ENCODE data around the gene MALT1. TPM values are rescaled to one million over a fixed set of nuclear protein-coding genes. Genes with fewer than 3 reads are reported as not detected.
A peak's percentile ranks its signal among the peaks of the same experiment; 100 is the strongest.

MALT1 gene
- total RNA-seq, 2 experiments from 2014 or later: 82.3 to 84.5 TPM

DNA sequence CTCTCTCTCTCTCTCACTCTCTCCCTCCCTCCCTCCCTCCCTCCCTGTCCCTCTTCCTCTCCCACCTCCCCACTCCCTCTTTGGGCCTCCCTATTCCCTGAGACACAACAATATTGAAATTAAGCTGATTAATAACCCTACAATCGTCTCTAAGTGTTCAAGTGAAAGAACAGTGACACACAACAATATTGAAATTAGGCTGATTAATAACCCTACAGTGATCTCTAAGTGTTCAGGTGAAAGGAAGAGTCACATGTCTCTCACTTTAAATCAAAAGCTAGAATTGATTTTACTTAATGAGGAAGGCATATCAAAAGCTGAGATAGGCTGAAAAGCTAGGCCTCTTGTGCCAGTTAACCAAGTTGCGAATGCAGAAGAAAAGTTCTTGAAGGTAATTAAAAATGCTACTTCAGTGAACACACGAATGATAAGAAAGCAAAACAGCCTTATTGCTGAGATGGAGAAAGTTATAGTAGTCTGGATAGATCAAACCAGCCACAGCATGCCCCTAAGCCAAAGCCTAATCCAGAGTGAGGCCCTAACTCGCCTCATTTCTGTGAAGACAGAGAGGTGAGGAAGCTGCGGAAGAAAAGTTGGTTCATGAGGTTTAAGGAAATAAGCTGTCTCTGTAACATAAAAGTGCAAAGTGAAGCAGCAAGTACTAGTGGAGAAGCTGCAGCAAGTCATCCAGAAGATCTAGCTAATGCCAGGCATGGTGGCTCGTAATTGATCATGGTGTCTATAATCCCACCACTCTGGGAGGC lies 21.3 kb downstream of the MALT1 start:
- POLR2A ChIA-PET: interaction anchor here (0.8 to 13.5 kb wide), 16 partner anchors 9 to 156 kb away, joined by 3 to 270 read pairs (median 4); partner anchors contain the start of gene MALT1
- Histone ChIP-seq H3K27me3 (ENCODE audit: control insufficient read depth in 1 of 2, insufficient read depth in 2 of 2, low read length in 2 of 2) (no peaks in the 10 kb centered on the region), H3K36me3 (ENCODE audit: insufficient read depth, low read length) (peaks cover 35% of the 10 kb centered on the region), H3K4me3 (ENCODE audit: low read length) (no peak overlapping the region), H3K27ac (ENCODE audit: low read depth in 1 of 2, low read length in 2 of 2) (peak overlapping the region; percentile 18 to 66), H3K4me1 (ENCODE audit: insufficient read depth, low read length) (peaks cover 72% of the 10 kb centered on the region), H3K9me3 (ENCODE audit: control insufficient read depth in 1 of 2, insufficient read depth in 1 of 2, low read length in 2 of 2) (no peaks in the 10 kb centered on the region)
- intact Hi-C loops (cut with DNase I, micrococcal nuclease): loop anchor here in 1 of 2 experiments (2.0 to 5.0 kb wide), 2 partner anchors 22 to 35 kb away; no protein-coding TSS in a partner anchor
- Mint-ChIP-seq H3K27ac (peak overlapping the region; percentile 86), H3K36me3 (ENCODE audit: low read depth) (peaks cover 70% of the 10 kb centered on the region), H3K4me3 (peak overlapping the region; percentile 28), H3K27me3 (no peaks in the 10 kb centered on the region), H3K4me1 (ENCODE audit: low read depth) (peaks cover 80% of the 10 kb centered on the region), H3K9me3 (peaks cover 1% of the 10 kb centered on the region)
- DNase-seq (peak in 6 of 14 experiments; percentile 10 to 61 (median 46)), ATAC-seq (ENCODE audit: poor library complexity) (peak; percentile 16)
- TF ChIP-seq, protein P1, sequence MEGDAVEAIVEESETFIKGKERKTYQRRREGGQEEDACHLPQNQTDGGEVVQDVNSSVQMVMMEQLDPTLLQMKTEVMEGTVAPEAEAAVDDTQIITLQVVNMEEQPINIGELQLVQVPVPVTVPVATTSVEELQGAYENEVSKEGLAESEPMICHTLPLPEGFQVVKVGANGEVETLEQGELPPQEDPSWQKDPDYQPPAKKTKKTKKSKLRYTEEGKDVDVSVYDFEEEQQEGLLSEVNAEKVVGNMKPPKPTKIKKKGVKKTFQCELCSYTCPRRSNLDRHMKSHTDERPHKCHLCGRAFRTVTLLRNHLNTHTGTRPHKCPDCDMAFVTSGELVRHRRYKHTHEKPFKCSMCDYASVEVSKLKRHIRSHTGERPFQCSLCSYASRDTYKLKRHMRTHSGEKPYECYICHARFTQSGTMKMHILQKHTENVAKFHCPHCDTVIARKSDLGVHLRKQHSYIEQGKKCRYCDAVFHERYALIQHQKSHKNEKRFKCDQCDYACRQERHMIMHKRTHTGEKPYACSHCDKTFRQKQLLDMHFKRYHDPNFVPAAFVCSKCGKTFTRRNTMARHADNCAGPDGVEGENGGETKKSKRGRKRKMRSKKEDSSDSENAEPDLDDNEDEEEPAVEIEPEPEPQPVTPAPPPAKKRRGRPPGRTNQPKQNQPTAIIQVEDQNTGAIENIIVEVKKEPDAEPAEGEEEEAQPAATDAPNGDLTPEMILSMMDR (IDR thresholded peaks at IDR 0.05): no peak
- CTCF ChIA-PET: interaction anchor here (1.0 to 1.8 kb wide), 4 partner anchors 19 to 71 kb away, joined by 3 to 8 read pairs (median 3); partner anchors contain the start of gene MALT1

DNA sequence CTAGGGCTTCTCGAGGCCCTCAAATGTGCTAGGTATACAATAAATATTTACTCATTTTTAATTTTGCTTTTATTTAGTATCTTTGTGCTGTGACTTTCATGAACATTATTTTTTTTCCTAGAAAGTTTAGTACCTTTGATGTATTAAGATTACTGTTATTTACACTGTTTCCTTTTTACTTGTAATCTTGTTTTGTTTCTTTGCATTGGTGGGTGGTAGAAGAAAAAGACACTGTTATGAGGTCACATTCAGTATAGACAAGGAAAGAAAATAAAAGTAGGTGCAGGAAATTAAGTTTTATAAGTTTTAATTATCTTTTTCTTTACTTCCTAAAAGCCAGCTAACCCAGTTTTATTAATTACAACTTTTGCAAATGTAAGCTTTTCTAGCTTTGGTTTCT lies 23.0 kb downstream of the MALT1 start:
- Mint-ChIP-seq H3K9me3 (no peaks in the 10 kb centered on the region), H3K4me3 (no peak overlapping the region), H3K27me3 (no peaks in the 10 kb centered on the region), H3K36me3 (ENCODE audit: low read depth) (peaks cover 60% of the 10 kb centered on the region), H3K27ac (peak overlapping the region; percentile 86), H3K4me1 (ENCODE audit: low read depth) (peaks cover 67% of the 10 kb centered on the region)
- H3K36me3 ChIP-seq (ENCODE audit: insufficient read depth, low read length): peaks cover 47% of the 10 kb centered on the region
- H3K27ac ChIP-seq (ENCODE audit: low read depth in 1 of 2, low read length in 2 of 2): no peak overlapping the region
- POLR2A ChIA-PET: interaction anchor here (1.0 kb wide), 1 partner anchor 15 kb away, joined by 3 read pairs; no protein-coding TSS in a partner anchor
- CTCF ChIA-PET: no interaction called here
- TF ChIP-seq, protein P1 (IDR thresholded peaks at IDR 0.05): no peak
- H3K4me1 ChIP-seq (ENCODE audit: insufficient read depth, low read length): peaks cover 70% of the 10 kb centered on the region
- DNase-seq: no peak
- no peaks in the 10 kb centered on the region for H3K9me3 ChIP-seq (ENCODE audit: control insufficient read depth in 1 of 2, insufficient read depth in 1 of 2, low read length in 2 of 2)
- H3K27me3 ChIP-seq (ENCODE audit: control insufficient read depth in 1 of 2, insufficient read depth in 2 of 2, low read length in 2 of 2): no peaks in the 10 kb centered on the region
- H3K4me3 ChIP-seq (ENCODE audit: low read length): no peak overlapping the region
- intact Hi-C loops (cut with DNase I, micrococcal nuclease): loop anchor here in 1 of 2 experiments (5.0 kb wide), 1 partner anchor 37 kb away; no protein-coding TSS in a partner anchor
- no peak for ATAC-seq (ENCODE audit: poor library complexity)

DNA sequence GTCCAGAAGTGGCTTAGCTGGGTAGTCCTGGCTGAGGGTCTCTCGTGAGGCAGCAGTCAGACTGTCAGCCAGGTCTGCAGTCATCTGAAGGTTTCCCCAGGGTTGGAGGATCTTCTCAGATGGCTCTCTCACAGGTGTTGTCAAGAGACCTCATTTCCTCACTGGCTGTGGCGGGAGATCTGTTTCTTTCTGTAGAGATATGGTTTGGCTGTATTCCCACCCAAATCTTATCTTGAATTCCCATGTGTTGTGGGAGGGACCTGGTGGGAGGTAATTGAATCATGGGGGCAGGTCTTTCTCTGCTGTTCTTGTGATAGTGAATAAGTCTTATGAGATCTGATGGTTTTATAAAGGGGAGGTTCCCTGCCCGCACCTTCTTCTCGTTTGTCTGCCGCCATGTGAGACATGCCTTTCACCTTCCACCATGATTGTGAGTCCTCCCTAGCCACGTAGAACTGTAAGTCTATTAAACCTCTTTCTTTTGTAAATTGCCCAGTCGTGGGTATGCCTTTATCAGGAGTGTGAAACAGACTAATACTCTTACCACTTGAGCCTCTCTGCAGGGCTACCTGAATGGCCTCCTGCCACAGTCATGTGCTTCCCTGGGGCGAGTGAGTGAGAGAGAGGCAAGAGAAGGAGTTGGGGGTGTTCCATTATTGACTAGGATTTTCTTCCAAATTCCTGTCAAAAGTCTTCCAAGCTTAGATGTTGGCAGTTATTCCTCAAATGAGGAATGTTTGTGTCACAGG lies 23.6 kb downstream of the MALT1 start:
- H3K4me1 ChIP-seq (ENCODE audit: insufficient read depth, low read length): peaks cover 67% of the 10 kb centered on the region
- H3K4me1 Mint-ChIP-seq (ENCODE audit: low read depth): peaks cover 60% of the 10 kb centered on the region
- peaks cover 54% of the 10 kb centered on the region for H3K36me3 Mint-ChIP-seq (ENCODE audit: low read depth)
- no peaks in the 10 kb centered on the region for H3K27me3 Mint-ChIP-seq
- intact Hi-C loops (cut with DNase I, micrococcal nuclease): loop anchor here in 1 of 2 experiments (5.0 kb wide), 1 partner anchor 38 kb away; no protein-coding TSS in a partner anchor
- CTCF ChIA-PET: no interaction called here
- no peak overlapping the region for H3K27ac ChIP-seq (ENCODE audit: low read depth in 1 of 2, low read length in 2 of 2)
- H3K27me3 ChIP-seq (ENCODE audit: control insufficient read depth in 1 of 2, insufficient read depth in 2 of 2, low read length in 2 of 2): no peaks in the 10 kb centered on the region
- peak overlapping the region; percentile 86 for H3K27ac Mint-ChIP-seq
- H3K36me3 ChIP-seq (ENCODE audit: insufficient read depth, low read length): peaks cover 49% of the 10 kb centered on the region
- ATAC-seq (ENCODE audit: poor library complexity): no peak
- H3K4me3 ChIP-seq (ENCODE audit: low read length): no peak overlapping the region
- H3K9me3 Mint-ChIP-seq: no peaks in the 10 kb centered on the region
- no peak for DNase-seq
- no peaks in the 10 kb centered on the region for H3K9me3 ChIP-seq (ENCODE audit: control insufficient read depth in 1 of 2, insufficient read depth in 1 of 2, low read length in 2 of 2)
- TF ChIP-seq, protein P1 (IDR thresholded peaks at IDR 0.05): no peak
- H3K4me3 Mint-ChIP-seq: no peak overlapping the region
- POLR2A ChIA-PET: interaction anchor here (1.0 kb wide), 1 partner anchor 15 kb away, joined by 3 read pairs; no protein-coding TSS in a partner anchor

All from CD4-positive, alpha-beta T cell (primary cell).